Measurements from ENCODE around the gene ARHGAP6. TPM values are rescaled to one million over a fixed set of nuclear protein-coding genes. Genes with fewer than 3 reads are reported as not detected.

Gene ARHGAP6
- total RNA-seq, 1 experiment from 2014 or later = 2.0 TPM

DNA sequence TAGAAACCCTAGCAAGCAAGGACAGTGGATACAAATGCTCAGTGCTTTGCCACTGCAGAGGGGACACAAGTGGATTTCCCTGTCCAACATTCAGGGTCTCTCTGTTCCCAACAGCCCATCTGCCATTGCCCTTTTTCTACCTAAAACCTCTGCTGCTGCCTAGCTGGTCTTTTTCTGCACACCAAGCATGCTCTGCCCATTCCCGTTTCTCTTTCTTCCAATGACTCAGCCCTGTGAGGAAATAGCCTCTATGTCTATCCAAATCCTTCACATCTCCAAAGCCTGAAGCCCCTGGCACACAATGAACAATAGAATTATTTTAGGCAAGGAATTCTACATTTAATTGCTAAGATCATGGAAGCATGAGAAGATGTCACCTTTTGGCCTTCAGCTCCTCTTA, 378.2 kb downstream of the ARHGAP6 start:
- DNase-seq = no peak
- H3K27me3 ChIP-seq (ENCODE audit: control insufficient read depth, insufficient read depth, low read length) = no peaks in the 10 kb centered on the region
- H3K4me3 ChIP-seq (ENCODE audit: insufficient read depth, low read depth, low read length) = no peak overlapping the region
- no peaks in the 10 kb centered on the region for H3K36me3 ChIP-seq (replicated peaks; ENCODE audit: control insufficient read depth, insufficient read depth, low read length)

DNA sequence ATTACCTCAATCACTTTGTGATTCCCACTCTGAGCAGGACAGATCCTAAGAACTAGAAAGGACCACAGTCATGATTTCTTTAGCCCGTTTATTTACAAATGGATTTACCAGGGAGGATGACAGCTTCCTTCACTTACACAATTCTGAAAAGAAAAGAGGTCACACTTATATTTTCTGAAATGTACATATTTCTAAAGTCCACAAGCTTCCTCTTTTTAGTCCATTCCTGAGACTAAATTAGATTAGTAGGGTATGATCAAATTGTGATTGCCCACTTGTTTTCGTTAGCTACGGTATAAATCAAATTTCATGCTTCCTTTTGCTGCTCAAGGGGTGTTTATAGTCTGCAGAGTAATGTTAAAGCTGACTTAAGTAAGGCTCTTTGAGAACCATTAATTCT, 380.1 kb downstream of the ARHGAP6 start:
- Histone ChIP-seq H3K27me3 (ENCODE audit: control insufficient read depth, insufficient read depth, low read length) (no peaks in the 10 kb centered on the region), H3K36me3 (replicated peaks; ENCODE audit: control insufficient read depth, insufficient read depth, low read length) (no peaks in the 10 kb centered on the region), H3K4me3 (ENCODE audit: insufficient read depth, low read depth, low read length) (no peak overlapping the region)
- no peak for DNase-seq

DNA sequence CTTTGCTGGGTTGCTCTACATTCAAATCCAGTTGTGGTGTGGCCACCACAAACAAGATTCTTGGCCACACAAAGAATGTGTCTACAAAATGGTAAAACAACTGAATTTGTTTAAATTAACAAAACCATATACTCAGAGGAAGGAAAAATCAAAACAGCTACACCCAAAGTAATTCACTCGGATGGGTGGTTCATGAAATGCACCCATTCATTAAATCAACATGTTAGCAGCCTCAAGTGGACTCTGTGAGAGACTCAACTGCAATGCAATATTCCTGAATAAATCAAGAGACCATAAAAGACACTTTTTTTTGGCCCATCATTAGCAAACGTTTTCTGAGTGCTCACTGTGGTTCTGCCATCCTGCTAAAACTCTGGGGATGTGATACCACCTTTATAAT, 383.7 kb downstream of the ARHGAP6 start:
- no peak overlapping the region for H3K4me3 ChIP-seq (ENCODE audit: insufficient read depth, low read depth, low read length)
- H3K27me3 ChIP-seq (ENCODE audit: control insufficient read depth, insufficient read depth, low read length) = no peaks in the 10 kb centered on the region
- no peak for DNase-seq
- H3K36me3 ChIP-seq (replicated peaks; ENCODE audit: control insufficient read depth, insufficient read depth, low read length) = no peaks in the 10 kb centered on the region

DNA sequence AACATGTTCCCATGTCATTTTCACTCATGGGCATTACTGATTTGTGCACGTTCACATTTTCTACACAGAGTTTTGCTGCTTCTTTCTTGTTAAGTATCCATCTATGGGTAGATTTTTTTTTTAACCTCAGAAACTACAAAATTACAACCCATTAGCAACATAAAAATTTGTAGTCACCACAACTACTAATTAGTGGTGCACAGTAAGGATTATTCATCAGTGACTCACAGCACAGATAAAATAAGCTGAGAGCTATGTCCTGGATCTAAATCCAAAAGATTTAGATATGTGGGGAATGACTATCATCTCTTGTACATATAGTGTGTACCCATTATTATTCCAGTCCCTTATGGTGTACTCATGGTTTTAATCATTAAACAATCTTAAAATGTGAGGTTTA, 392.2 kb downstream of the ARHGAP6 start:
- Histone ChIP-seq H3K4me3 (ENCODE audit: insufficient read depth, low read depth, low read length) (no peak overlapping the region), H3K27me3 (ENCODE audit: control insufficient read depth, insufficient read depth, low read length) (no peaks in the 10 kb centered on the region), H3K36me3 (replicated peaks; ENCODE audit: control insufficient read depth, insufficient read depth, low read length) (no peaks in the 10 kb centered on the region)
- DNase-seq = no peak

DNA sequence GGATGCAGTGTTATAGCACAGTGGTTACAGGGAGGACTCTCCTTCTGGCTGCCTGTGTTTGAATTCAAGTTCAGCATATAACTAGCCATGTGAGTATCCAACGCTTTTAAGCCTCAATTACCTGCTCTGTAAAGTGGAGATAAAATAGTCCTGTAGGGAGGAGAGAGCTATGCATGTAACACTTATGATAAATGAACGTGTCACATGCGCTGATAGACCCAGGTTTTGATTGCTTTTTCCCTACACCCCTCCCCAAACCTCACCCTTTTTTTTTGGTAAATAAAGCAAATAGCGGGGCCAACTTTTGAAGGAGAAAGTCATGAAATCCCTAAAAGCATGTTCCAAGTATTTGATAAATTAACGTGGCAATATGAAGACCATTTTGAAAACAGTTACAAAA, 392.9 kb downstream of the ARHGAP6 start:
- H3K36me3 ChIP-seq (replicated peaks; ENCODE audit: control insufficient read depth, insufficient read depth, low read length) = no peaks in the 10 kb centered on the region
- no peaks in the 10 kb centered on the region for H3K27me3 ChIP-seq (ENCODE audit: control insufficient read depth, insufficient read depth, low read length)
- no peak for DNase-seq
- no peak overlapping the region for H3K4me3 ChIP-seq (ENCODE audit: insufficient read depth, low read depth, low read length)

DNA sequence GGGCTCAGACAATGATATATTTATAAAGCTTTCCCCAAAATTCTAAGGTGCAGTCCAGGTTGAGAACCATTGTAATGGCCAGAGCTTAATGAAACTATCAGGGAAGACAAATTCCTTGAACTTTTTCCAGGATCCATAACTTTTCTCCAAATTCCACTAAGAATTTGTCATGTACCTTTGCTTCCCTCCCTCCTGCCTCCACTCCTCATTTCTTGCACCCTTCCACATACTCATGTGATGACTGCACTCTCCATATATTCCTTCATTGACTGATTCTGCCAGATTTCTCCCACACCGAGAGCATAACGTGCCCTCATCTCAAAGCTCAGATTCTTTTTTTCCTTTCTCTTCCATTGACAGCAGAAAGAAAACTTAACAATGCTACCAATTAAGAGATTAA, 393.4 kb downstream of the ARHGAP6 start:
- H3K4me3 ChIP-seq (ENCODE audit: insufficient read depth, low read depth, low read length) = no peak overlapping the region
- no peaks in the 10 kb centered on the region for H3K27me3 ChIP-seq (ENCODE audit: control insufficient read depth, insufficient read depth, low read length)
- H3K36me3 ChIP-seq (replicated peaks; ENCODE audit: control insufficient read depth, insufficient read depth, low read length) = no peaks in the 10 kb centered on the region
- no peak for DNase-seq

DNA sequence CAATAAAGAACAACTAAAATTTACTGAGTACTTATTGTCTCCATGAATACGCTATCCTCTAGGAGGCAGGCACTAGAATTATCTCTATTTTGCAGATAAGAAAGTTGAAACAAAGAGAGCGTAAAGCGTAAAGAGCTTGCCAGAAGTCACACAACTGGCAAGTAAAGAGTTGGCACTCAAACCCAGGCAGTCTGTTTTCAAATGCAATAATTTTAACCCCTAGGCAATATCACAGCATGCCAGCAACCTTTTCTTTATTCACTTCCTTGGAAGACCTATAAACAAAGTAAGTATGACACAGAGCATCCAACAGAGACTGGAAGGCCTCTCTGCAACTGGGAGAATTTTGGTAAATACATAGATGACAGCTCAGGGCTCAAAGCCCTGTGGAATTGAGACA, 395.7 kb downstream of the ARHGAP6 start:
- Histone ChIP-seq H3K4me3 (ENCODE audit: insufficient read depth, low read depth, low read length) (no peak overlapping the region), H3K27me3 (ENCODE audit: control insufficient read depth, insufficient read depth, low read length) (no peaks in the 10 kb centered on the region), H3K36me3 (replicated peaks; ENCODE audit: control insufficient read depth, insufficient read depth, low read length) (no peaks in the 10 kb centered on the region)
- DNase-seq = no peak

DNA sequence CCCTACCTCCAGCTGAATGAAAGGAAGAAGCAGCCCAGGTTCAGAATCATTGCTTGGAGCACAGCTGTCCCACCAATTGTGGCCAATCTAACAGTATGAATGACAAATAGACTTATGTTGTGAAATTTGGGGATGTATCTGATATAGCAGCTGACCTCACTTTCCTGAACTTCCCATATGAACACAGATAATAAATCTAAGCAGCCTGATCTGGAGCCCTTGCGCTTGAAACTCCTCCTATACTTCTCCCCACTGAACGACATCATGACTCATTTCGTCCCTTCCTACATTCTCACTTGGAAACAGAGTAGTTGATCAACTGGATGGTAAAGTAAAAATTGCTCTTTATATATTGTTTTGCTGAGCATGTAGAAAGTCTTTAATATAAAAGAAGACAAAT, 396.7 kb downstream of the ARHGAP6 start:
- no peak for DNase-seq
- no peaks in the 10 kb centered on the region for H3K36me3 ChIP-seq (replicated peaks; ENCODE audit: control insufficient read depth, insufficient read depth, low read length)
- no peaks in the 10 kb centered on the region for H3K27me3 ChIP-seq (ENCODE audit: control insufficient read depth, insufficient read depth, low read length)

DNA sequence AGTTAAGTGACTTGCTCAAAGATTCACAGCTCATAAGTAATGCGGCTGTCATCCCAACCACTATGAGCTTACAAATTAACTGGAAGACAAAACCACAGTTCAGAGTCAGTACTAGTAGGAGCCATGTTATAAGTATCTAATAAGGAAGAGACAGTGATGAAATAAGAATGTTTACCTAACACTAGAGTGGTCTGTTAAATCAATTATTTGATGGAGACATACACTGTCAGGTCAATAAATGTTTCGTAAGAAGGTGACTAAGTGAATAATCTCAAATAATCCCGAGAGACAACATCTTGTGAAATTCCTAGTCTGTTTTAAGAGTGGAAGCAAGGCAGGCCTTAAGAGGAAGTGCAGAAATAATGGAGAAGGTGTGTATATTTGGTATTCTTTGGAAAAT, 398.3 kb downstream of the ARHGAP6 start:
- Histone ChIP-seq H3K4me3 (ENCODE audit: insufficient read depth, low read depth, low read length) (no peak overlapping the region), H3K27me3 (ENCODE audit: control insufficient read depth, insufficient read depth, low read length) (no peaks in the 10 kb centered on the region), H3K36me3 (replicated peaks; ENCODE audit: control insufficient read depth, insufficient read depth, low read length) (no peaks in the 10 kb centered on the region)
- DNase-seq = no peak

More for the DNA sequence above, 396.7 kb downstream of the ARHGAP6 start:
- no peak overlapping the region for H3K4me3 ChIP-seq (ENCODE audit: insufficient read depth, low read depth, low read length)

DNA sequence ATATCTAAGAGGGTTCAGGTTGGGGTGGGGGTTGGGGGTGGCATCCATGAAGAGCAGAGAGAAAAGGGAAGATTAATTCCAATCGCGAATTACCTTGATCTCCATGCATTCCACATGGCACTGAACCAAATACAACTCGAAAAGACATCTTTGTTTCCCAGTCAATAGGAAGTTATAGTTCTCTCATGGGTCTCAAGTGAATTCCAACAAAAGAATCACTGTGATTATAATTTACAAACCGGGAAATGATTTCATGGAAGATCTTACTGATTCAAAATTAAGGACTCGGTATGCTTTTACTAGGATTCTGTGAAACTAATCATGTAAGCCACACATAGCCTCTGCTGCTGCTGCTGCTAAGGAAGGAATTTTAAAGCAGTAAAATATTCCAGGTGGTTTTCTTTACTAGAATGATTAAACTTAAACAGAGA, 399.1 kb downstream of the ARHGAP6 start:
- H3K27me3 ChIP-seq (ENCODE audit: control insufficient read depth, insufficient read depth, low read length) = no peaks in the 10 kb centered on the region
- DNase-seq = no peak
- no peak overlapping the region for H3K4me3 ChIP-seq (ENCODE audit: insufficient read depth, low read depth, low read length)
- H3K36me3 ChIP-seq (replicated peaks; ENCODE audit: control insufficient read depth, insufficient read depth, low read length) = no peaks in the 10 kb centered on the region

DNA sequence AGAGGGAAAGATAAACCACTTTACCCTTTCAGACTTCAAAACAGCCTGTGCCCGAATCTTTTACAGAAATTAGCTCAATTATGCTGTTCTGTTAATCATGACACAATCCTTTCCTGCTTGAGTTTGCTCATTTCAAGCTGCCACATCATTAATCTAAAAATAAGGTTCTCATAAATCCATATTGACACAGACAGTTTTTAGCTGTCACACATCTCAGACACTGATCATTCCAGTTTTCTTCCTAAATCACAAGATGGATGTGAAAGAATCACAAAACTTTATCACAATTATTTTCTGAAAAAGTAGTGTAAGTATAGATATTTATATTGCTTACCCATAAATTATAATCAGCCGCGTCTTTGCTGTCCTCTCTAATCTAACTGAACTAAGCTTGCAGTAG, 400.4 kb downstream of the ARHGAP6 start:
- no peak for DNase-seq
- no peaks in the 10 kb centered on the region for H3K36me3 ChIP-seq (replicated peaks; ENCODE audit: control insufficient read depth, insufficient read depth, low read length)
- H3K27me3 ChIP-seq (ENCODE audit: control insufficient read depth, insufficient read depth, low read length) = no peaks in the 10 kb centered on the region
- H3K4me3 ChIP-seq (ENCODE audit: insufficient read depth, low read depth, low read length) = no peak overlapping the region

DNA sequence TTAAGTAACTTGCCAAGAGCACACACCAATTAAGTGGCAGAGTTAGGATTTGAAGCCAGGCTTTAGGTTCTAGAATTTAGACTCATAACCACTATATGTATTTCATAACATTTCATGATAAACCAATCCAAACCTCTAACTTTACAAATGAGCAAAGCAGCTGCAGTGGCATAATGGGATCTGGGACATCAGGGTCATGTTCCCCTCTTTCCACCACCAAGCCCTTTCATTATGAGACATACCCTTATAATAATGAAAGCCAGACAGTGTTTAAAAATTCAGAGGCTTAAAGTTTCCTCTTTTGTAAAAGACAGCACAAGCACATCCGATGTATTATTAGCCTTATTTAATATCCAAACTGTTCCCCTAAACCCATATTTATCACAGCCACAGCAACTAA, 400.8 kb downstream of the ARHGAP6 start:
- DNase-seq = no peak
- Histone ChIP-seq H3K36me3 (replicated peaks; ENCODE audit: control insufficient read depth, insufficient read depth, low read length) (no peaks in the 10 kb centered on the region), H3K27me3 (ENCODE audit: control insufficient read depth, insufficient read depth, low read length) (no peaks in the 10 kb centered on the region), H3K4me3 (ENCODE audit: insufficient read depth, low read depth, low read length) (no peak overlapping the region)

DNA sequence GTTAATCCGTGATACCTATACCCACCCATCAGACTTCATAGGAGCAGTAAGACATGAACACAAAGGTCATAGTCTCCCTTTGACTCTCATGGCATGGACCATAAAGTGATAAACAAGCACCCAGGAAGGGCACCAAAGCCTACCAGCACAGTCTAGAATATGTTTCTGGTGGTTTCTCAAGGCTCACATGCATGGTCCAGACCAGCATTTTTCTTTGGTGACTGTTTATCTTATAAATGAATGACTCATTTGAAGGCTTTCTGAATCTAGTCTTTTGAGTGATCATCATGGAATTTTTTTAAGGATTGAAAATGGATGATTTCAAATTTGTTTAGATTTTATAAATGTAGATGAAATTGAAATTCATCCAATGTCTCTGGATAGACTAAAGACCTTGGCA, 404.5 kb downstream of the ARHGAP6 start:
- no peak for DNase-seq
- Histone ChIP-seq H3K36me3 (replicated peaks; ENCODE audit: control insufficient read depth, insufficient read depth, low read length) (no peaks in the 10 kb centered on the region), H3K27me3 (ENCODE audit: control insufficient read depth, insufficient read depth, low read length) (no peaks in the 10 kb centered on the region), H3K4me3 (ENCODE audit: insufficient read depth, low read depth, low read length) (no peak overlapping the region)

DNA sequence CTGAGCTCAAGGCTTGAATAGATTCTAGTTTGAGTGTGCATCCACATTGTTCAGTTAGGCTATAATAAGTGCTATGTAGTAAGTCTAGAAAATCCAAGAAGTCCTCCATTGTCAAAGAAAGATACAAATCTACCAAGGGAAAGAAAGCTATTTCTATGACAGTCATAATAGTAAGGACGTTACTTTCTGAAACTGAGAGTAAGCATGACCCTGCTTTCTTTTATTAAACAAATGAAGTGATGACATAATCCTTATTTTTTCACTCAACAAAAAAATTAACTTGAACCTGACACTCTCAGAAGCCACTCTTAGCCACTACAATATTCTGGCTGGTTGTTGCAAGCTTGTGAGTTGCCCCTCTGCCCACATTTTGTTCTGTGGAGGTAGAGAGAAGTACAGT, 406.3 kb downstream of the ARHGAP6 start:
- H3K27me3 ChIP-seq (ENCODE audit: control insufficient read depth, insufficient read depth, low read length) = no peaks in the 10 kb centered on the region
- H3K36me3 ChIP-seq (replicated peaks; ENCODE audit: control insufficient read depth, insufficient read depth, low read length) = no peaks in the 10 kb centered on the region
- H3K4me3 ChIP-seq (ENCODE audit: insufficient read depth, low read depth, low read length) = no peak overlapping the region
- no peak for DNase-seq

DNA sequence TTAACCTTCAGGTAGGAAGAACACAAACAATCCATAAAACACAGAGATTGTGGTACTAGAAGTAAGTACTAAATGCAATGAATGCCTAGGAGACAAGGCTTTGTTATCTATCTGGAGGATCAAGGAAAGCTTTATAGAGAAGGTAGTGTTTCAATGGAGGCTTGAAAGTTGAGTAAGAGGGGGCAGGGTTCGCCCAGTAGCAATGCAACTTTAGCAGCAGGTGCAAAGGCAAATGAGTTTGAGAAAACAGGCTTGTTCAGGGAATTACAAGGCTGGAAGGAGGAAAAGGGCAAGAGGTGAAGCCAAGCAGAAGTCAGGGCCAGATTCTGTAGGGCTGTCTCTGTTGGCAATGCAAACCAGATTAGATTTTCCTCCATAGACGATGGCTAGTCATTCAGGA, 408.0 kb downstream of the ARHGAP6 start:
- H3K36me3 ChIP-seq (replicated peaks; ENCODE audit: control insufficient read depth, insufficient read depth, low read length) = no peaks in the 10 kb centered on the region
- H3K27me3 ChIP-seq (ENCODE audit: control insufficient read depth, insufficient read depth, low read length) = no peaks in the 10 kb centered on the region
- DNase-seq = no peak
- H3K4me3 ChIP-seq (ENCODE audit: insufficient read depth, low read depth, low read length) = no peak overlapping the region

DNA sequence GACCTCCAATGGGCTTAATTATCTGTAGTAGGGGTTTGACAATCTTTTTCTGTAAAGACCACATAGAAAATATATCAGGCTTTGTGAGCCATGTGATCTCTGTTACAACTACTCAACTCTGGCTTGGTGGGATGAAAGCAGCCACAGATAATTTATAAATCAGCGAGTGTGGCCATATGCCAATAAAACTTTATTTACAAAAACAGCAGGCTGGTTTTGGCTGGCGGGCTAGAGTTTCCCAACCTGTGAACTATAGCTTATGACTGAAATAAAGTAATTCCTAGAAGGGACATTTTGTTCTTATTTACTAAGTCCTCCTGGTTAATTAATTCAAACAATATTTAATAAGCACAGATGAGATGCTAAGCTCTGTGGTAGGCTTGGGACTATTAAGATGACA, 408.4 kb downstream of the ARHGAP6 start:
- H3K4me3 ChIP-seq (ENCODE audit: insufficient read depth, low read depth, low read length) = no peak overlapping the region
- no peak for DNase-seq
- no peaks in the 10 kb centered on the region for H3K36me3 ChIP-seq (replicated peaks; ENCODE audit: control insufficient read depth, insufficient read depth, low read length)
- no peaks in the 10 kb centered on the region for H3K27me3 ChIP-seq (ENCODE audit: control insufficient read depth, insufficient read depth, low read length)
